Caco-2 (cell line): ENCODE results near the gene ID4. TPM values are rescaled to one million over a fixed set of nuclear protein-coding genes. Genes with fewer than 3 reads are reported as not detected.

Experiments used
- BruUV-seq: library from RNA; stranded (reverse); fragments of 400-500 nt; replicated peaks from 2 replicates; lab custom pipeline; 2021; lab: Mats Ljungman, UMichigan
- CTCF ChIA-PET: fragments of 300-600 bp; sonication (Branson Sonifier 250); formaldehyde crosslinking; loops from one replicate; lab custom pipeline; 2022; ENCODE audit warnings: antibody characterized with exemption; lab: Charles Lee
- POLR2A ChIA-PET: fragments of 300-600 bp; sonication (Branson Sonifier 250); formaldehyde crosslinking; loops from one replicate; lab custom pipeline; 2022; ENCODE audit warnings: antibody characterized with exemption; lab: Charles Lee
- DNase-seq, 2 experiments: peaks; one replicate each; pipeline versions ENCODE4 v3.0.0 to v3.0.0-alpha.2; 2020 to 2022
- H3K27me3 ChIP-seq: replicated peaks from 2 replicates; pipeline ENCODE4 v1.6.0; 2011; ENCODE audit warnings: low read length; ENCODE audit not compliant: control insufficient read depth, insufficient read depth
- H3K36me3 ChIP-seq: 2 replicates; pipeline ENCODE4 v1.5.1; 2011; ENCODE audit warnings: low read length; ENCODE audit not compliant: control insufficient read depth, insufficient read depth
- H3K4me1 ChIP-seq: fragments of 250-450 bp; sonication (Bioruptor Pico); 2 replicates; pipeline ENCODE4 v1.5.1; 2020; ENCODE audit warnings: mild to moderate bottlenecking
- H3K4me3 ChIP-seq: 2 replicates; pipeline ENCODE4 v1.5.1; 2011; ENCODE audit warnings: low read depth, mild to moderate bottlenecking, control low read depth, low read length
- H3K9me3 ChIP-seq: fragments of 250-450 bp; sonication (Bioruptor Pico); 2 replicates; pipeline ENCODE4 v1.5.1; 2020; ENCODE audit warnings: mild to moderate bottlenecking, moderate library complexity
- H3K27ac Mint-ChIP-seq: one replicate; pipeline ENCODE4 v1.8.0; 2022; ENCODE audit warnings: mixed read lengths; ENCODE audit not compliant: unreplicated experiment
- H3K27me3 Mint-ChIP-seq: one replicate; pipeline ENCODE4 v1.8.0; 2022; ENCODE audit warnings: mixed read lengths; ENCODE audit not compliant: insufficient read depth, unreplicated experiment
- H3K36me3 Mint-ChIP-seq: one replicate; pipeline ENCODE4 v1.8.0; 2022; ENCODE audit warnings: mild to moderate bottlenecking, mixed read lengths; ENCODE audit not compliant: insufficient read depth, unreplicated experiment
- H3K4me1 Mint-ChIP-seq: one replicate; pipeline ENCODE4 v1.8.0; 2022; ENCODE audit warnings: low read depth, mixed read lengths; ENCODE audit not compliant: unreplicated experiment
- H3K4me3 Mint-ChIP-seq: one replicate; pipeline ENCODE4 v1.8.0; 2022; ENCODE audit warnings: mild to moderate bottlenecking, moderate library complexity, mixed read lengths; ENCODE audit not compliant: unreplicated experiment
- H3K9me3 Mint-ChIP-seq: one replicate; pipeline ENCODE4 v1.8.0; 2022; ENCODE audit warnings: mixed read lengths; ENCODE audit not compliant: unreplicated experiment
- intact Hi-C: fragments of 100-400 bp; cut with micrococcal nuclease; formaldehyde crosslinking; loops from one replicate; pipeline ENCODE4 v1.10.0; 2022; ENCODE audit not compliant: unreplicated experiment
- total RNA-seq: library from RNA; stranded (reverse); gene quantifications from 2 replicates; pipeline ENCODE4 v1.2.3, GENCODE V29; 2022
- TF ChIP-seq, protein P1 (sequence below), 2 experiments: fragments of 200-600 bp in 1 of 2; IDR thresholded peaks; 1 replicate in 1 of 2; 2 replicates in 1 of 2; pipeline versions ENCODE4 v1.5.1 to v1.8.0; 2011 to 2022; ENCODE audit warnings: antibody characterized with exemption in 1 of 2, control low read depth in 1 of 2, inconsistent platforms in 1 of 2, low read depth in 1 of 2, low read length in 1 of 2, mild to moderate bottlenecking in 1 of 2, moderate library complexity in 1 of 2; ENCODE audit not compliant: insufficient read depth in 1 of 2, severe bottlenecking in 1 of 2, unreplicated experiment in 1 of 2

Gene ID4
- total RNA-seq, 1 experiment from 2014 or later: not detected

DNA sequence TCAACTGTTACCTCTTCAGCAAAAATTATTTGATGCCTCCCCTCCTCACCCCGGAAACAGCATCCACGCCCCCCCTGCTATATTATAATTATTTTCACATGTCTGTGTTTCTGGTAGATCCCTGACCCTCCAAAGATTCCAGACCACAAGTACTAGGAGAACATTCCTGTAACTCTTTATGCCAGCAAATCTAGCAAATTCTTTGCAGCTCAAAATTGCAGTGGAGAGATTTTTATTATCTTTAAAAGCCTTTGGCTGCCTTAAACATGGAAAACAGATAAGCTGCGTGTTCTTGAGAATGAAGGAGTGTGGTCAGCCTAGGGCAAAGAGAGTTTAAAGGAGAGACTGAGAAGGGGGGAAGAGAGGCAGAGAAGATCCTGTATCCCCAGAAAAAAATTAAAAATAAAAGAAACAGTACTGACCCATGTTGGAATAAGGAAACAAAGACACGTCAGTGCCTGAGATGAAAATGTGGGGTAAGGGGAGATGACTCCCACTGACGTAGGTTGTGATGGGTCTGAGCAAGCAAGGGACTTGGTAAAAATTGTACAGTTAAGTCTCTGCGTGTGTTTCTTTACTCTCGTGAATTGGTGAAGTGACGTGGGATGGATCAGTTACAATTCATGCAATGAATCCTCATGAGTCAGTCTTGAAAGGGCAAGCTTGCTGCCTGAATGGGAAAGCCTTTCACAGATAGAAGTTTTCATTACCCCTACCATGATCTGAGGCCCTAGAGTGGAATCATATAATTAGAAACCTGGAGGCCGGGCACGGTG, 8.3 kb downstream of the ID4 start:
- TF ChIP-seq, protein P1, sequence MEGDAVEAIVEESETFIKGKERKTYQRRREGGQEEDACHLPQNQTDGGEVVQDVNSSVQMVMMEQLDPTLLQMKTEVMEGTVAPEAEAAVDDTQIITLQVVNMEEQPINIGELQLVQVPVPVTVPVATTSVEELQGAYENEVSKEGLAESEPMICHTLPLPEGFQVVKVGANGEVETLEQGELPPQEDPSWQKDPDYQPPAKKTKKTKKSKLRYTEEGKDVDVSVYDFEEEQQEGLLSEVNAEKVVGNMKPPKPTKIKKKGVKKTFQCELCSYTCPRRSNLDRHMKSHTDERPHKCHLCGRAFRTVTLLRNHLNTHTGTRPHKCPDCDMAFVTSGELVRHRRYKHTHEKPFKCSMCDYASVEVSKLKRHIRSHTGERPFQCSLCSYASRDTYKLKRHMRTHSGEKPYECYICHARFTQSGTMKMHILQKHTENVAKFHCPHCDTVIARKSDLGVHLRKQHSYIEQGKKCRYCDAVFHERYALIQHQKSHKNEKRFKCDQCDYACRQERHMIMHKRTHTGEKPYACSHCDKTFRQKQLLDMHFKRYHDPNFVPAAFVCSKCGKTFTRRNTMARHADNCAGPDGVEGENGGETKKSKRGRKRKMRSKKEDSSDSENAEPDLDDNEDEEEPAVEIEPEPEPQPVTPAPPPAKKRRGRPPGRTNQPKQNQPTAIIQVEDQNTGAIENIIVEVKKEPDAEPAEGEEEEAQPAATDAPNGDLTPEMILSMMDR (IDR thresholded peaks at IDR 0.05; ENCODE audit: insufficient read depth in 1 of 2, low read depth in 1 of 2, low read length in 1 of 2, severe bottlenecking in 1 of 2, unreplicated experiment in 1 of 2): no peak
- Mint-ChIP-seq H3K27ac (no peak overlapping the region), H3K4me1 (no peaks in the 10 kb centered on the region), H3K9me3 (no peaks in the 10 kb centered on the region), H3K27me3 (peaks cover 20% of the 10 kb centered on the region), H3K36me3 (no peaks in the 10 kb centered on the region), H3K4me3 (no peak overlapping the region)
- Histone ChIP-seq H3K4me3 (no peak overlapping the region), H3K27me3 (no peaks in the 10 kb centered on the region; the same call in 1 of the 2 replicates), H3K9me3 (no peaks in the 10 kb centered on the region), H3K4me1 (no peaks in the 10 kb centered on the region), H3K36me3 (no peaks in the 10 kb centered on the region)
- intact Hi-C loops: no loop called here
- DNase-seq: no peak
- CTCF ChIA-PET: no interaction called here
- no TSS peak for BruUV-seq
- POLR2A ChIA-PET: no interaction called here

GRCh38 chr6:19848465-19849029, 11.4 kb downstream of the ID4 start:
- CTCF ChIA-PET: no interaction called here
- BruUV-seq: no TSS peak

DNA sequence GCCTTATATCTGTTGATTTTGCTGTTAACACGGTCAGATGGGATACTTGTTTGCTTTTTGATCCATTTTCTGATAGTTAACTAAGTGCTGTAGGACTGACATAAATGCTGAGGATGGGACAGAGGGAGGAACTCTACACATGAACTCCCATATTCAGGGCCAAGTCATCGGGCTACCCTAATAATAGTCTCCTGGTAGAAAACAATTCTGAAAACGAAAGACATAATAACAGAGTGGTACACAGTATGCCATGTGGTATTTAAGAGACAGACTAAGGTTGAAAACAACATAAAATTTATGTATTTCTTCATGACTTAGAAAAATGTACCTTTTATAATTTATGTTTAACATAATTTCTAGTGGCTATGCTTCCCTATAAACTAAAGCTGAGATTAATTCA, 12.0 kb downstream of the ID4 start:
- H3K36me3 Mint-ChIP-seq: no peaks in the 10 kb centered on the region
- ChIA-PET CTCF (no interaction called here), POLR2A (no interaction called here)
- Histone ChIP-seq H3K9me3 (no peaks in the 10 kb centered on the region), H3K4me1 (no peaks in the 10 kb centered on the region), H3K36me3 (no peaks in the 10 kb centered on the region), H3K4me3 (no peak overlapping the region), H3K27me3 (no peaks in the 10 kb centered on the region)
- no peak for DNase-seq
- no peaks in the 10 kb centered on the region for H3K9me3 Mint-ChIP-seq
- peaks cover 18% of the 10 kb centered on the region for H3K27me3 Mint-ChIP-seq
- no peak overlapping the region for H3K4me3 Mint-ChIP-seq
- intact Hi-C loops: no loop called here
- no peak overlapping the region for H3K27ac Mint-ChIP-seq
- TF ChIP-seq, protein P1 (IDR thresholded peaks at IDR 0.05; ENCODE audit: insufficient read depth in 1 of 2, low read depth in 1 of 2, low read length in 1 of 2, severe bottlenecking in 1 of 2, unreplicated experiment in 1 of 2): no peak
- no TSS peak for BruUV-seq
- H3K4me1 Mint-ChIP-seq: no peaks in the 10 kb centered on the region

More at GRCh38 chr6:19848465-19849029, 11.4 kb downstream of the ID4 start:
- Histone ChIP-seq H3K4me1 (no peaks in the 10 kb centered on the region), H3K36me3 (no peaks in the 10 kb centered on the region), H3K9me3 (no peaks in the 10 kb centered on the region), H3K4me3 (no peak overlapping the region), H3K27me3 (no peaks in the 10 kb centered on the region)
- Mint-ChIP-seq H3K27me3 (peaks cover 18% of the 10 kb centered on the region), H3K4me3 (no peak overlapping the region), H3K4me1 (no peaks in the 10 kb centered on the region), H3K36me3 (no peaks in the 10 kb centered on the region), H3K9me3 (no peaks in the 10 kb centered on the region), H3K27ac (no peak overlapping the region)
- TF ChIP-seq, protein P1 (IDR thresholded peaks at IDR 0.05; ENCODE audit: insufficient read depth in 1 of 2, low read depth in 1 of 2, low read length in 1 of 2, severe bottlenecking in 1 of 2, unreplicated experiment in 1 of 2): no peak
- DNase-seq: no peak
- POLR2A ChIA-PET: no interaction called here
- intact Hi-C loops: no loop called here
